Heart left ventricle (tissue), 16 donors: ENCODE results near the gene NAALADL2. TPM values are rescaled to one million over a fixed set of nuclear protein-coding genes. Genes with fewer than 3 reads are reported as not detected.

Experiments used
- ATAC-seq, 4 donors: fragments of 200-7000 bp; cut with Tn5 transposase; one replicate each; pipeline ENCODE4 v1.9.1; 2020 to 2022; ENCODE audit warnings: moderate library complexity in 4 of 4, mild to moderate bottlenecking in 3 of 4, moderate number of reproducible peaks in 1 of 4
- DNase-seq, 5 donors: peaks; one replicate each; pipeline ENCODE4 v3.0.0-alpha.2; 2020
- H3K27ac ChIP-seq, 12 donors: fragments of 200-600 bp; sonication (generic) in 4 of 12; one replicate each; pipeline versions ENCODE4 v1.5.0 to v1.8.0; 2016 to 2022; ENCODE audit warnings: mild to moderate bottlenecking in 2 of 12
- H3K27me3 ChIP-seq, 9 donors: fragments of 200-600 bp; sonication (generic) in 2 of 9; one replicate each; pipeline versions ENCODE4 v1.5.1 to v1.8.0; 2016 to 2022; ENCODE audit warnings: mild to moderate bottlenecking in 3 of 9
- H3K36me3 ChIP-seq, 9 donors: fragments of 200-600 bp; sonication (generic) in 2 of 9; one replicate each; pipeline versions ENCODE4 v1.5.0 to v1.8.0; 2018 to 2022; ENCODE audit warnings: mild to moderate bottlenecking in 2 of 9
- H3K4me1 ChIP-seq, 12 donors: fragments of 200-600 bp; sonication (generic) in 4 of 12; one replicate each; pipeline versions ENCODE4 v1.5.0 to v1.8.0; 2016 to 2022; ENCODE audit warnings: mild to moderate bottlenecking in 3 of 12
- H3K4me3 ChIP-seq, 12 donors: fragments of 200-600 bp; sonication (generic) in 4 of 12; one replicate each; pipeline versions ENCODE4 v1.5.0 to v1.8.0; 2017 to 2022; ENCODE audit warnings: mild to moderate bottlenecking in 9 of 12, moderate library complexity in 4 of 12
- H3K9me3 ChIP-seq, 12 donors: fragments of 200-600 bp; sonication (generic) in 4 of 12; one replicate each; pipeline versions ENCODE4 v1.5.0 to v1.8.0; 2016 to 2022; ENCODE audit warnings: mild to moderate bottlenecking in 1 of 12
- CTCF ChIP-seq, 12 donors: fragments of 200-600 bp; sonication (generic) in 4 of 12; IDR thresholded peaks; one replicate each; pipeline versions ENCODE4 v1.5.0 to v1.8.0; 2018 to 2022; ENCODE audit warnings: antibody characterized with exemption in 12 of 12, mild to moderate bottlenecking in 5 of 12
- POLR2A ChIP-seq, 2 donors: fragments of 450-650 bp; IDR thresholded peaks; one replicate each; pipeline ENCODE4 v1.6.1; 2017; ENCODE audit warnings: antibody characterized with exemption in 2 of 2, mild to moderate bottlenecking in 2 of 2, moderate library complexity in 2 of 2
- WGBS, 4 donors: extraction: QIAGEN DNeasy Blood & Tissue Kit in 2 of 4; methylation state at CpG; one replicate each; pipeline versions ENCODE4 v1.1.5 to v1.1.7; 2013 to 2018; 5-methylcytosine and 5-hydroxymethylcytosine counted together
- intact Hi-C, 10 donors: fragments of 100-400 bp; cut with DNase I; formaldehyde crosslinking; loops; one replicate each; pipeline versions ENCODE4 v1.11.1 to v1.14.2; 2022
- polyA plus RNA-seq, 2 donors: library from polyadenylated mRNA; stranded (reverse); fragments of 200-250 nt; gene quantifications; one replicate each; pipeline ENCODE4 v1.2.3, GENCODE V29; 2013
- total RNA-seq, 9 donors: library from RNA; depleted of rRNA in 2 of 9; stranded (reverse); fragments of >200 nt in 2 of 9; fragmentation: NEBNext Ultra II Directional in 3 of 9; extraction: Animal tissue kit (Norgen Biotek cat#: 25700) in 3 of 9; gene quantifications; one replicate each; pipeline versions ENCODE4 v1.1.0 to v1.2.4, GENCODE V29; 2016 to 2023
- donor health status: ischemic (EF 13 %, LVEDD 7.1; RV severe dilation, severe dysfunction).
- donor health status: healthy with polysubstance abuse.
- donor health status: DM: no; HTN: yes; CAD: no.
- donor health status: DM: no; HTN: no; CAD: no.
- donor health status: ischemic (EF 25% LVEDD 6.9; RV normal size, moderate dysfunction).
- donor health status: ischemic (EF 25% LVEDD 5.7; RV mildly dilated, moderate dysfunction).
- donor health status: healthy.
- donor health status: DM: yes; HTN: yes; CAD: no.
- donor health status: ischemic (EF 35%, LVEDD 5.7; RV mildly dilated, moderate dysfunction).
- donor health status: nonischemic (EF 11% LVEDD 7.7; RV severe dilation, severe dysfunction).
- donor health status: DM: yes; HTN: yes; CAD: no.
- donor health status: PGD.
- donor health status: ischemic (EF 29% LVEDD 5.4; RV normal size, mild dysfunction).
- donor health status: nonischemic (EF 23%, LVEDD 6.1; RV moderate dilation, normal function).

Gene NAALADL2
- total and polyA plus RNA-seq, 11 donors = 0.23 to 8.5 (median 3.0) TPM

- ATAC-seq = no peak
Observed at GRCh38 chr3:175580318-175580717, 721.2 kb downstream of the NAALADL2 start.

GRCh38 chr3:175585898-175586297 lies 726.8 kb downstream of the NAALADL2 start:
- Histone ChIP-seq H3K27me3 (no peaks in the 10 kb centered on the region), H3K4me1 (no peaks in the 10 kb centered on the region), H3K4me3 (no peak overlapping the region), H3K36me3 (no peaks in the 10 kb centered on the region), H3K9me3 (no peaks in the 10 kb centered on the region), H3K27ac (no peak overlapping the region)
- intact Hi-C loops = no loop called here
- TF ChIP-seq CTCF (IDR thresholded peaks at IDR 0.05) (no peak), POLR2A (IDR thresholded peaks at IDR 0.05) (no peak)
- ATAC-seq (no peak), DNase-seq (no peak)
- 75 to 87% (median 80%) methylated on average over 2 of the region's 2 CpGs for WGBS, 4 donors

More at GRCh38 chr3:175580318-175580717, 721.2 kb downstream of the NAALADL2 start:
- Histone ChIP-seq H3K36me3 (no peaks in the 10 kb centered on the region), H3K27ac (no peak overlapping the region), H3K4me1 (no peaks in the 10 kb centered on the region), H3K4me3 (no peak overlapping the region), H3K27me3 (no peaks in the 10 kb centered on the region), H3K9me3 (no peaks in the 10 kb centered on the region)
- intact Hi-C loops = no loop called here
- WGBS, 4 donors = 38 to 76% (median 72%) methylated on average over 1 of the region's 1 CpG
- TF ChIP-seq POLR2A (IDR thresholded peaks at IDR 0.05) = no peak
- no peak for DNase-seq

- DNase-seq (no peak), ATAC-seq (no peak)
- H3K27ac ChIP-seq = no peak overlapping the region
- no peak overlapping the region for H3K4me3 ChIP-seq
- 78 to 82% (median 81%) methylated on average over 3 of the region's 3 CpGs for WGBS, 4 donors
- peaks cover 0 to 21% (median 3%) of the 10 kb centered on the region in 12 donors for H3K9me3 ChIP-seq
- TF ChIP-seq POLR2A (IDR thresholded peaks at IDR 0.05) (no peak), CTCF (IDR thresholded peaks at IDR 0.05) (no peak)
- no peaks in the 10 kb centered on the region for H3K36me3 ChIP-seq
- intact Hi-C loops = no loop called here
- no peaks in the 10 kb centered on the region for H3K4me1 ChIP-seq
- no peaks in the 10 kb centered on the region for H3K27me3 ChIP-seq
Observed at GRCh38 chr3:175590745-175591144, 731.6 kb downstream of the NAALADL2 start.

- WGBS, 4 donors = 89 to 100% (median 96%) methylated on average over 1 of the region's 1 CpG
- Histone ChIP-seq H3K27ac (no peak overlapping the region), H3K4me1 (no peaks in the 10 kb centered on the region), H3K36me3 (no peaks in the 10 kb centered on the region), H3K27me3 (no peaks in the 10 kb centered on the region), H3K9me3 (peaks cover 0 to 21% (median 3%) of the 10 kb centered on the region in 12 donors), H3K4me3 (no peak overlapping the region)
- intact Hi-C loops = no loop called here
- TF ChIP-seq POLR2A (IDR thresholded peaks at IDR 0.05) = no peak
- TF ChIP-seq CTCF (IDR thresholded peaks at IDR 0.05) = no peak
- DNase-seq = no peak
- ATAC-seq = no peak
Observed at GRCh38 chr3:175591375-175591774, 732.2 kb downstream of the NAALADL2 start.

GRCh38 chr3:175593331-175593730 lies 734.2 kb downstream of the NAALADL2 start:
- no peak for ATAC-seq
- WGBS, 4 donors = 80 to 89% (median 84%) methylated on average over 1 of the region's 1 CpG
- H3K4me3 ChIP-seq = no peak overlapping the region
- H3K36me3 ChIP-seq = no peaks in the 10 kb centered on the region
- TF ChIP-seq POLR2A (IDR thresholded peaks at IDR 0.05) = no peak
- TF ChIP-seq CTCF (IDR thresholded peaks at IDR 0.05) = no peak
- peaks cover 0 to 21% (median 3%) of the 10 kb centered on the region in 12 donors for H3K9me3 ChIP-seq
- H3K27me3 ChIP-seq = no peaks in the 10 kb centered on the region
- DNase-seq = no peak
- no peaks in the 10 kb centered on the region for H3K4me1 ChIP-seq
- H3K27ac ChIP-seq = no peak overlapping the region
- intact Hi-C loops = no loop called here
